SK-N-SH (cell line): Measurements from ENCODE around the gene RRP8. TPM values are rescaled to one million over a fixed set of nuclear protein-coding genes. Genes with fewer than 3 reads are reported as not detected.

Experiments used
- CTCF ChIA-PET: fragments of 300-600, 350-600 bp; formaldehyde crosslinking; extraction: SDS; loops from one replicate; lab custom pipeline; 2021; lab: Yijun Ruan, JAX
- POLR2A ChIA-PET: fragments of 350-600 bp; sonication (Branson Sonifier 250); formaldehyde crosslinking; extraction: SDS; loops from one replicate; lab custom pipeline; 2020; ENCODE audit warnings: antibody characterized with exemption, inconsistent platforms; lab: Yijun Ruan, JAX
- DNase-seq: peaks from one replicate; pipeline ENCODE4 v3.0.0; 2012
- H2AFZ ChIP-seq: fragments of 200-600 bp; sonication (generic); 2 replicates; pipeline ENCODE4 v1.8.1; 2016; ENCODE audit warnings: antibody characterized with exemption, mild to moderate bottlenecking, low read depth
- H3F3A ChIP-seq: fragments of 200-600 bp; sonication (generic); replicated peaks from 2 replicates; pipeline ENCODE3; 2016; ENCODE audit warnings: antibody characterized with exemption, mild to moderate bottlenecking; ENCODE audit not compliant: insufficient read depth
- H3K27ac ChIP-seq, 2 experiments: fragments of 200-500 bp in 1 of 2; fragments of 200-600 bp in 1 of 2; sonication (Bioruptor generic) in 1 of 2; sonication (generic), shearing (Covaris generic) in 1 of 2; 2 replicates each; pipeline versions ENCODE4 v1.5.1 to v1.6.1; 2014 to 2016; ENCODE audit warnings: low read depth in 2 of 2, inconsistent platforms in 1 of 2, low read length in 1 of 2, mild to moderate bottlenecking in 1 of 2, mixed read lengths in 1 of 2
- H3K27me3 ChIP-seq: fragments of 200-600 bp; sonication (generic), shearing (Covaris generic); 2 replicates; pipeline ENCODE4 v1.6.1; 2016; ENCODE audit warnings: mixed run types; ENCODE audit not compliant: insufficient read depth
- H3K36me3 ChIP-seq, 2 experiments: fragments of 200-500 bp in 1 of 2; fragments of 200-600 bp in 1 of 2; sonication (Bioruptor generic) in 1 of 2; sonication (generic) in 1 of 2; replicated peaks in 1 of 2; 2 replicates each; pipeline versions ENCODE3 to v1.5.1; 2014 to 2016; ENCODE audit warnings: low read length in 1 of 2, mild to moderate bottlenecking in 1 of 2; ENCODE audit not compliant: insufficient read depth in 2 of 2, control insufficient read depth in 1 of 2
- H3K4me1 ChIP-seq, 2 experiments: fragments of 200-500 bp in 1 of 2; fragments of 200-600 bp in 1 of 2; sonication (Bioruptor generic) in 1 of 2; sonication (generic), shearing (Covaris generic) in 1 of 2; 2 replicates each; pipeline versions ENCODE4 v1.5.1 to v1.6.1; 2014 to 2016; ENCODE audit warnings: low read depth in 1 of 2, low read length in 1 of 2, mixed run types in 1 of 2; ENCODE audit not compliant: insufficient read depth in 2 of 2, control insufficient read depth in 1 of 2
- H3K4me2 ChIP-seq: fragments of 200-600 bp; sonication (generic), shearing (Covaris generic); 2 replicates; pipeline ENCODE4 v1.6.1; 2017; ENCODE audit warnings: mixed run types
- H3K4me3 ChIP-seq, 2 experiments: fragments of 200-500 bp in 1 of 2; fragments of 200-600 bp in 1 of 2; sonication (Bioruptor generic) in 1 of 2; sonication (generic), shearing (Covaris generic) in 1 of 2; 2 replicates each; pipeline versions ENCODE4 v1.5.1 to v1.8.1; 2014 to 2016; ENCODE audit warnings: low read depth in 2 of 2, inconsistent platforms in 1 of 2, low read length in 1 of 2, mild to moderate bottlenecking in 1 of 2, mixed read lengths in 1 of 2, moderate library complexity in 1 of 2
- H3K79me2 ChIP-seq: fragments of 200-600 bp; sonication (generic); 2 replicates; pipeline ENCODE4 v1.8.1; 2017; ENCODE audit warnings: mild to moderate bottlenecking; ENCODE audit not compliant: insufficient read depth
- H3K9ac ChIP-seq: fragments of 200-600 bp; sonication (generic); 2 replicates; pipeline ENCODE4 v1.6.1; 2017; ENCODE audit warnings: mixed run types
- H3K9me2 ChIP-seq: fragments of 200-600 bp; sonication (generic); 2 replicates; pipeline ENCODE4 v1.6.1; 2017; ENCODE audit warnings: mixed run types
- H3K9me3 ChIP-seq: fragments of 200-600 bp; sonication (generic); 2 replicates; pipeline ENCODE4 v1.6.1; 2017; ENCODE audit warnings: mixed run types, mild to moderate bottlenecking, moderate library complexity
- H4K20me1 ChIP-seq: fragments of 200-600 bp; sonication (generic); 2 replicates; pipeline ENCODE4 v1.6.1; 2017; ENCODE audit warnings: mild to moderate bottlenecking, mixed run types; ENCODE audit not compliant: insufficient read depth
- EP300 ChIP-seq, 2 experiments: IDR thresholded peaks; 2 replicates each; pipeline versions ENCODE4 v1.4.0 to v1.6.1; 2012; ENCODE audit warnings: borderline replicate concordance in 1 of 2, low read depth in 1 of 2, low read length in 1 of 2
- EZH2phosphoT487 ChIP-seq: fragments of 200-600 bp; sonication (generic); IDR thresholded peaks from 2 replicates; pipeline ENCODE4 v1.6.1; 2017; ENCODE audit warnings: low read depth, mixed run types, mild to moderate bottlenecking, antibody characterized with exemption, moderate library complexity, borderline replicate concordance
- FOXM1 ChIP-seq: IDR thresholded peaks from 2 replicates; pipeline ENCODE4 v1.4.0; 2012; ENCODE audit warnings: low read depth, mild to moderate bottlenecking
- GATA2 ChIP-seq: sonication (generic); formaldehyde crosslinking; IDR thresholded peaks from 2 replicates; pipeline ENCODE4 v1.5.0; 2020; ENCODE audit warnings: mild to moderate bottlenecking, missing genetic modification reagents
- JUND ChIP-seq: IDR thresholded peaks from 2 replicates; pipeline ENCODE4 v1.4.0; 2012
- MEF2A ChIP-seq: IDR thresholded peaks from 2 replicates; pipeline ENCODE4 v1.4.0; 2012; ENCODE audit warnings: low read depth, borderline replicate concordance
- MXI1 ChIP-seq: IDR thresholded peaks from 2 replicates; pipeline ENCODE4 v1.6.1; 2012; ENCODE audit warnings: mild to moderate bottlenecking, low read depth, low read length, improper control_type of control experiment
- RAD21 ChIP-seq: IDR thresholded peaks from 2 replicates; pipeline ENCODE4 v1.6.1; 2012; ENCODE audit warnings: mild to moderate bottlenecking, low read length
- RFX5 ChIP-seq: IDR thresholded peaks from 2 replicates; pipeline ENCODE4 v1.6.1; 2012; ENCODE audit warnings: mild to moderate bottlenecking, improper control_type of control experiment, low read length
- YY1 ChIP-seq: IDR thresholded peaks from 2 replicates; pipeline ENCODE4 v1.4.0; 2012; ENCODE audit warnings: low read depth, mild to moderate bottlenecking
- WGBS: methylation state at CpG from one replicate; pipeline ENCODE4 v1.1.6; 2017; ENCODE audit warnings: low lambda C conversion rate; 5-methylcytosine and 5-hydroxymethylcytosine counted together
- polyA plus RNA-seq, 3 experiments: library from polyadenylated mRNA; depleted of rRNA; stranded (reverse); fragments of >200 nt; gene quantifications; 2 replicates each; pipeline ENCODE4 v1.2.3, GENCODE V29; 2012
- TF ChIP-seq, protein P1 (sequence below): fragments of 200-600 bp; sonication (generic); IDR thresholded peaks from 2 replicates; pipeline ENCODE4 v1.6.1; 2017; ENCODE audit warnings: antibody characterized with exemption, mild to moderate bottlenecking, moderate library complexity
- TF ChIP-seq, protein P2 (sequence below): IDR thresholded peaks from 2 replicates; pipeline ENCODE4 v1.4.0; 2012; ENCODE audit warnings: low read depth, borderline replicate concordance
- TF ChIP-seq, protein P3 (sequence below): IDR thresholded peaks from 2 replicates; pipeline ENCODE4 v1.6.1; 2012; ENCODE audit warnings: mild to moderate bottlenecking, low read depth, low read length, moderate library complexity
- TF ChIP-seq, protein P4 (sequence below): fragments of 150-350 bp; IDR thresholded peaks from 2 replicates; pipeline ENCODE4 v1.6.1; 2016; ENCODE audit warnings: mild to moderate bottlenecking, low read depth, low read length

RRP8 gene
- polyA plus RNA-seq, 1 of the 3 experiments (the other 2 are of a cell fraction): 7.8 TPM

DNA sequence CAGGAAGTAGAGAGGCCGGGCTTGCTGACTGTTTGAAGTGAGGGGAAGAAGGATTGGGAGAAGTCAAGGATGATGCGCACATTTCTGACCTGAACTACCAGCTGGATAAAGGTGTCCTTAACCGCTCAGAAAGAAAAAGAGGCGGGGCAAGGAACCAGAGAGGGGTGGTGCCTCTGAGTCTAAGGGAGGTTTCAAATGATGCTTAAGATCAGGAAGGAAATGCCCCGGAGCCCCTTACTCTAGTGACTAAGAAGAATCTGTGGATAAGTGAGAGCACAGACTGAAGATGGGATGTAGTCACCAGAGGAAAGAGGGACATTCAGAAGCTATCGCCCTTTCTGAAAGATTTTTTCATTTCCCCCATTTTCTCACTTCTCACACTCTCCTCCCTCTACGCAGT, 39.5 kb upstream of the RRP8 start:
- ChIA-PET CTCF (interaction anchor here (1.5 kb wide), 1 partner anchor 30 kb away, joined by 5 read pairs; no protein-coding TSS in a partner anchor), POLR2A (no interaction called here)
- Histone ChIP-seq H3K9me2 (no peaks in the 10 kb centered on the region), H3F3A (no peaks in the 10 kb centered on the region), H3K27ac (no peak overlapping the region), H3K9me3 (no peaks in the 10 kb centered on the region), H2AFZ (no peak overlapping the region), H3K4me2 (no peak overlapping the region), H4K20me1 (no peaks in the 10 kb centered on the region), H3K4me3 (no peak overlapping the region), H3K9ac (no peak overlapping the region), H3K79me2 (no peaks in the 10 kb centered on the region), H3K36me3 (no peaks in the 10 kb centered on the region), H3K27me3 (no peaks in the 10 kb centered on the region), H3K4me1 (peaks cover 6 to 44% of the 10 kb centered on the region in 2 experiments; a peak in 2 of 4 replicates)
- 88% methylated on average over 7 of the region's 7 CpGs for WGBS
- TF ChIP-seq MEF2A (no peak), RFX5 (no peak), RAD21 (no peak), FOXM1 (no peak), EZH2phosphoT487 (no peak), EP300 (IDR thresholded peaks at IDR 0.05; ENCODE audit: borderline replicate concordance in 1 of 2, low read depth in 1 of 2, low read length in 1 of 2) (no peak), JUND (no peak), MXI1 (no peak), GATA2 (CRISPR knock-in tag) (no peak), YY1 (no peak)
- TF ChIP-seq, protein P1, sequence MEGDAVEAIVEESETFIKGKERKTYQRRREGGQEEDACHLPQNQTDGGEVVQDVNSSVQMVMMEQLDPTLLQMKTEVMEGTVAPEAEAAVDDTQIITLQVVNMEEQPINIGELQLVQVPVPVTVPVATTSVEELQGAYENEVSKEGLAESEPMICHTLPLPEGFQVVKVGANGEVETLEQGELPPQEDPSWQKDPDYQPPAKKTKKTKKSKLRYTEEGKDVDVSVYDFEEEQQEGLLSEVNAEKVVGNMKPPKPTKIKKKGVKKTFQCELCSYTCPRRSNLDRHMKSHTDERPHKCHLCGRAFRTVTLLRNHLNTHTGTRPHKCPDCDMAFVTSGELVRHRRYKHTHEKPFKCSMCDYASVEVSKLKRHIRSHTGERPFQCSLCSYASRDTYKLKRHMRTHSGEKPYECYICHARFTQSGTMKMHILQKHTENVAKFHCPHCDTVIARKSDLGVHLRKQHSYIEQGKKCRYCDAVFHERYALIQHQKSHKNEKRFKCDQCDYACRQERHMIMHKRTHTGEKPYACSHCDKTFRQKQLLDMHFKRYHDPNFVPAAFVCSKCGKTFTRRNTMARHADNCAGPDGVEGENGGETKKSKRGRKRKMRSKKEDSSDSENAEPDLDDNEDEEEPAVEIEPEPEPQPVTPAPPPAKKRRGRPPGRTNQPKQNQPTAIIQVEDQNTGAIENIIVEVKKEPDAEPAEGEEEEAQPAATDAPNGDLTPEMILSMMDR: no peak
- TF ChIP-seq, protein P2, sequence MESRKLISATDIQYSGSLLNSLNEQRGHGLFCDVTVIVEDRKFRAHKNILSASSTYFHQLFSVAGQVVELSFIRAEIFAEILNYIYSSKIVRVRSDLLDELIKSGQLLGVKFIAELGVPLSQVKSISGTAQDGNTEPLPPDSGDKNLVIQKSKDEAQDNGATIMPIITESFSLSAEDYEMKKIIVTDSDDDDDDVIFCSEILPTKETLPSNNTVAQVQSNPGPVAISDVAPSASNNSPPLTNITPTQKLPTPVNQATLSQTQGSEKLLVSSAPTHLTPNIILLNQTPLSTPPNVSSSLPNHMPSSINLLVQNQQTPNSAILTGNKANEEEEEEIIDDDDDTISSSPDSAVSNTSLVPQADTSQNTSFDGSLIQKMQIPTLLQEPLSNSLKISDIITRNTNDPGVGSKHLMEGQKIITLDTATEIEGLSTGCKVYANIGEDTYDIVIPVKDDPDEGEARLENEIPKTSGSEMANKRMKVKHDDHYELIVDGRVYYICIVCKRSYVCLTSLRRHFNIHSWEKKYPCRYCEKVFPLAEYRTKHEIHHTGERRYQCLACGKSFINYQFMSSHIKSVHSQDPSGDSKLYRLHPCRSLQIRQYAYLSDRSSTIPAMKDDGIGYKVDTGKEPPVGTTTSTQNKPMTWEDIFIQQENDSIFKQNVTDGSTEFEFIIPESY: no peak
- TF ChIP-seq, protein P3, sequence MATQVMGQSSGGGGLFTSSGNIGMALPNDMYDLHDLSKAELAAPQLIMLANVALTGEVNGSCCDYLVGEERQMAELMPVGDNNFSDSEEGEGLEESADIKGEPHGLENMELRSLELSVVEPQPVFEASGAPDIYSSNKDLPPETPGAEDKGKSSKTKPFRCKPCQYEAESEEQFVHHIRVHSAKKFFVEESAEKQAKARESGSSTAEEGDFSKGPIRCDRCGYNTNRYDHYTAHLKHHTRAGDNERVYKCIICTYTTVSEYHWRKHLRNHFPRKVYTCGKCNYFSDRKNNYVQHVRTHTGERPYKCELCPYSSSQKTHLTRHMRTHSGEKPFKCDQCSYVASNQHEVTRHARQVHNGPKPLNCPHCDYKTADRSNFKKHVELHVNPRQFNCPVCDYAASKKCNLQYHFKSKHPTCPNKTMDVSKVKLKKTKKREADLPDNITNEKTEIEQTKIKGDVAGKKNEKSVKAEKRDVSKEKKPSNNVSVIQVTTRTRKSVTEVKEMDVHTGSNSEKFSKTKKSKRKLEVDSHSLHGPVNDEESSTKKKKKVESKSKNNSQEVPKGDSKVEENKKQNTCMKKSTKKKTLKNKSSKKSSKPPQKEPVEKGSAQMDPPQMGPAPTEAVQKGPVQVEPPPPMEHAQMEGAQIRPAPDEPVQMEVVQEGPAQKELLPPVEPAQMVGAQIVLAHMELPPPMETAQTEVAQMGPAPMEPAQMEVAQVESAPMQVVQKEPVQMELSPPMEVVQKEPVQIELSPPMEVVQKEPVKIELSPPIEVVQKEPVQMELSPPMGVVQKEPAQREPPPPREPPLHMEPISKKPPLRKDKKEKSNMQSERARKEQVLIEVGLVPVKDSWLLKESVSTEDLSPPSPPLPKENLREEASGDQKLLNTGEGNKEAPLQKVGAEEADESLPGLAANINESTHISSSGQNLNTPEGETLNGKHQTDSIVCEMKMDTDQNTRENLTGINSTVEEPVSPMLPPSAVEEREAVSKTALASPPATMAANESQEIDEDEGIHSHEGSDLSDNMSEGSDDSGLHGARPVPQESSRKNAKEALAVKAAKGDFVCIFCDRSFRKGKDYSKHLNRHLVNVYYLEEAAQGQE: no peak
- TF ChIP-seq, protein P4, sequence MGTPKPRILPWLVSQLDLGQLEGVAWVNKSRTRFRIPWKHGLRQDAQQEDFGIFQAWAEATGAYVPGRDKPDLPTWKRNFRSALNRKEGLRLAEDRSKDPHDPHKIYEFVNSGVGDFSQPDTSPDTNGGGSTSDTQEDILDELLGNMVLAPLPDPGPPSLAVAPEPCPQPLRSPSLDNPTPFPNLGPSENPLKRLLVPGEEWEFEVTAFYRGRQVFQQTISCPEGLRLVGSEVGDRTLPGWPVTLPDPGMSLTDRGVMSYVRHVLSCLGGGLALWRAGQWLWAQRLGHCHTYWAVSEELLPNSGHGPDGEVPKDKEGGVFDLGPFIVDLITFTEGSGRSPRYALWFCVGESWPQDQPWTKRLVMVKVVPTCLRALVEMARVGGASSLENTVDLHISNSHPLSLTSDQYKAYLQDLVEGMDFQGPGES: no peak
- no peak for DNase-seq
